MM.1S (cell line): ENCODE results near the gene TSPYL1.

Source experiments
- DNase-seq: peaks from one replicate; pipeline ENCODE4 v3.0.0-alpha.2; 2015
- H2AFZ ChIP-seq: fragments of 300-600 bp; sonication (generic); 2 replicates; pipeline ENCODE4 v1.6.0; 2016; ENCODE audit warnings: antibody characterized with exemption, low read length
- H3F3A ChIP-seq: fragments of 300-600 bp; sonication (generic); 2 replicates; pipeline ENCODE4 v1.6.1; 2016; ENCODE audit warnings: mild to moderate bottlenecking, antibody characterized with exemption, low read length, moderate library complexity, mixed read lengths; ENCODE audit not compliant: insufficient read depth
- H3K27ac ChIP-seq: fragments of 300-600 bp; sonication (generic); 2 replicates; pipeline ENCODE4 v1.5.1; 2016; ENCODE audit warnings: mild to moderate bottlenecking, low read length
- H3K27me3 ChIP-seq: fragments of 300-600 bp; sonication (generic); replicated peaks from 2 replicates; pipeline ENCODE4 v1.6.0; 2016; ENCODE audit warnings: low read length; ENCODE audit not compliant: insufficient read depth
- H3K36me3 ChIP-seq: fragments of 300-600 bp; sonication (generic); replicated peaks from 2 replicates; pipeline ENCODE4 v1.6.1; 2016; ENCODE audit warnings: mild to moderate bottlenecking, low read length, mixed read lengths; ENCODE audit not compliant: insufficient read depth
- H3K4me1 ChIP-seq: fragments of 300-600 bp; sonication (generic); 2 replicates; pipeline ENCODE4 v1.6.1; 2016; ENCODE audit warnings: low read length, mixed read lengths
- H3K4me2 ChIP-seq: fragments of 300-600 bp; sonication (generic); 2 replicates; pipeline ENCODE4 v1.6.0; 2016; ENCODE audit warnings: low read depth, low read length
- H3K4me3 ChIP-seq: fragments of 300-600 bp; sonication (generic); 2 replicates; pipeline ENCODE4 v1.5.1; 2016; ENCODE audit warnings: low read length, mixed read lengths
- H3K79me2 ChIP-seq: fragments of 300-600 bp; sonication (generic); 2 replicates; pipeline ENCODE4 v1.6.1; 2016; ENCODE audit warnings: mixed run types, low read length, mixed read lengths
- H3K9ac ChIP-seq: fragments of 300-600 bp; sonication (generic); 2 replicates; pipeline ENCODE4 v1.6.1; 2016; ENCODE audit warnings: low read length, mixed read lengths
- H3K9me2 ChIP-seq: fragments of 300-600 bp; sonication (generic); replicated peaks from 2 replicates; pipeline ENCODE4 v1.6.1; 2016; ENCODE audit warnings: mild to moderate bottlenecking, low read length, mixed read lengths; ENCODE audit not compliant: insufficient read depth
- H3K9me3 ChIP-seq: fragments of 300-600 bp; sonication (generic); replicated peaks from 2 replicates; pipeline ENCODE4 v1.6.1; 2016; ENCODE audit warnings: mild to moderate bottlenecking, low read length, mixed read lengths; ENCODE audit not compliant: insufficient read depth
- H4K20me1 ChIP-seq: fragments of 300-600 bp; sonication (generic); 2 replicates; pipeline ENCODE4 v1.6.1; 2016; ENCODE audit warnings: mild to moderate bottlenecking, low read length, moderate library complexity, mixed read lengths; ENCODE audit not compliant: insufficient read depth
- CTCF ChIP-seq: fragments of 300-600 bp; sonication (generic); IDR thresholded peaks from 2 replicates; pipeline ENCODE4 v1.5.1; 2016; ENCODE audit warnings: antibody characterized with exemption, low read length, mixed read lengths
- EZH2 ChIP-seq: fragments of 300-600 bp; sonication (generic); optimal IDR thresholded peaks from 2 replicates; pipeline ENCODE3; 2017; ENCODE audit warnings: low read depth, mild to moderate bottlenecking, antibody characterized with exemption, low read length, mixed read lengths
- EZH2phosphoT487 ChIP-seq: fragments of 300-600 bp; sonication (generic); IDR thresholded peaks from 2 replicates; pipeline ENCODE4 v1.6.1; 2018; ENCODE audit warnings: antibody characterized with exemption, low read length

Gene TSPYL1

GRCh38 chr6:116314218-116314617 is 34.5 kb upstream of the TSPYL1 start:
- Histone ChIP-seq H3K9ac (no peak overlapping the region), H2AFZ (no peak overlapping the region), H3K9me3 (no peaks in the 10 kb centered on the region), H3K36me3 (no peaks in the 10 kb centered on the region), H3F3A (no peaks in the 10 kb centered on the region), H3K4me2 (no peak overlapping the region), H3K27me3 (no peaks in the 10 kb centered on the region), H4K20me1 (no peaks in the 10 kb centered on the region), H3K79me2 (no peaks in the 10 kb centered on the region), H3K27ac (no peak overlapping the region), H3K4me1 (no peaks in the 10 kb centered on the region), H3K9me2 (no peaks in the 10 kb centered on the region), H3K4me3 (no peak overlapping the region)
- DNase-seq = no peak
- TF ChIP-seq EZH2phosphoT487 (no peak), EZH2 (no peak), CTCF (no peak)

GRCh38 chr6:116313101-116313776 is 33.5 kb upstream of the TSPYL1 start:
- Histone ChIP-seq H3K4me2 (no peak overlapping the region), H3K27me3 (no peaks in the 10 kb centered on the region), H3K79me2 (no peaks in the 10 kb centered on the region), H3K4me3 (no peak overlapping the region), H2AFZ (no peak overlapping the region), H3K36me3 (no peaks in the 10 kb centered on the region), H3K27ac (no peak overlapping the region), H3F3A (no peaks in the 10 kb centered on the region), H3K4me1 (no peaks in the 10 kb centered on the region), H4K20me1 (no peaks in the 10 kb centered on the region), H3K9me2 (no peaks in the 10 kb centered on the region), H3K9ac (no peak overlapping the region), H3K9me3 (no peaks in the 10 kb centered on the region)
- TF ChIP-seq EZH2phosphoT487 (no peak), EZH2 (no peak), CTCF (no peak)
- DNase-seq = no peak

GRCh38 chr6:116309657-116310056 is 29.9 kb upstream of the TSPYL1 start:
- TF ChIP-seq EZH2phosphoT487 (no peak), EZH2 (no peak), CTCF (no peak)
- H3K79me2 ChIP-seq = no peaks in the 10 kb centered on the region
- no peak overlapping the region for H3K9ac ChIP-seq
- no peaks in the 10 kb centered on the region for H3K9me3 ChIP-seq
- no peaks in the 10 kb centered on the region for H3K36me3 ChIP-seq
- no peak overlapping the region for H3K4me3 ChIP-seq
- no peak overlapping the region for H3K4me2 ChIP-seq
- H3K9me2 ChIP-seq = no peaks in the 10 kb centered on the region
- no peak for DNase-seq
- H2AFZ ChIP-seq = no peak overlapping the region
- no peak overlapping the region for H3K27ac ChIP-seq
- no peaks in the 10 kb centered on the region for H3F3A ChIP-seq
- no peaks in the 10 kb centered on the region for H3K27me3 ChIP-seq
- H3K4me1 ChIP-seq = no peaks in the 10 kb centered on the region
- no peaks in the 10 kb centered on the region for H4K20me1 ChIP-seq
